ENCODE data around the gene CACNA1F.

DNA sequence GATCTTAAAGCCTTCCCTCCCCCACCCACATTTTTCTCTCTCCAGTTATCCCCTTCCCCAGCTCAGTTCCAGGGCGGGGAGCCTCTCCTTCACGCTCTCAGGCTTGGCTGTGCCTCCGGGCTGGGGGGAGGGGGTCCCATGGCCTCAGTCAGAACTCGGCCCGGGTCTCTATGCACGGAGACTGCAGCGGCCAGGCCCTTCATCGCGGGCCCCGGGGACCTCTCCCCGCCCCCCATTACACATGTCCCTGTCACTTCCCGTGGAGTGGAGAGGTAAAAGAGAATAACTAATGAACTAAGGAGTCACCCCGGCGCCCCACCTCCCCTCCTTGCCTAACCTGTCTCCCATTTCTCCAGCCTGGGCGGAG, 46.1 kb downstream of the CACNA1F start:
- TF ChIP-seq POLR2A (IDR thresholded peaks at IDR 0.05), result no peak
- TF ChIP-seq, protein P1, sequence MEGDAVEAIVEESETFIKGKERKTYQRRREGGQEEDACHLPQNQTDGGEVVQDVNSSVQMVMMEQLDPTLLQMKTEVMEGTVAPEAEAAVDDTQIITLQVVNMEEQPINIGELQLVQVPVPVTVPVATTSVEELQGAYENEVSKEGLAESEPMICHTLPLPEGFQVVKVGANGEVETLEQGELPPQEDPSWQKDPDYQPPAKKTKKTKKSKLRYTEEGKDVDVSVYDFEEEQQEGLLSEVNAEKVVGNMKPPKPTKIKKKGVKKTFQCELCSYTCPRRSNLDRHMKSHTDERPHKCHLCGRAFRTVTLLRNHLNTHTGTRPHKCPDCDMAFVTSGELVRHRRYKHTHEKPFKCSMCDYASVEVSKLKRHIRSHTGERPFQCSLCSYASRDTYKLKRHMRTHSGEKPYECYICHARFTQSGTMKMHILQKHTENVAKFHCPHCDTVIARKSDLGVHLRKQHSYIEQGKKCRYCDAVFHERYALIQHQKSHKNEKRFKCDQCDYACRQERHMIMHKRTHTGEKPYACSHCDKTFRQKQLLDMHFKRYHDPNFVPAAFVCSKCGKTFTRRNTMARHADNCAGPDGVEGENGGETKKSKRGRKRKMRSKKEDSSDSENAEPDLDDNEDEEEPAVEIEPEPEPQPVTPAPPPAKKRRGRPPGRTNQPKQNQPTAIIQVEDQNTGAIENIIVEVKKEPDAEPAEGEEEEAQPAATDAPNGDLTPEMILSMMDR (IDR thresholded peaks at IDR 0.05), result no peak
